ENCODE results near the gene GAB4. TPM values are rescaled to one million over a fixed set of nuclear protein-coding genes. Genes with fewer than 3 reads are reported as not detected.

Gene GAB4
- total RNA-seq, 1 donor from 2014 or later: not detected

DNA sequence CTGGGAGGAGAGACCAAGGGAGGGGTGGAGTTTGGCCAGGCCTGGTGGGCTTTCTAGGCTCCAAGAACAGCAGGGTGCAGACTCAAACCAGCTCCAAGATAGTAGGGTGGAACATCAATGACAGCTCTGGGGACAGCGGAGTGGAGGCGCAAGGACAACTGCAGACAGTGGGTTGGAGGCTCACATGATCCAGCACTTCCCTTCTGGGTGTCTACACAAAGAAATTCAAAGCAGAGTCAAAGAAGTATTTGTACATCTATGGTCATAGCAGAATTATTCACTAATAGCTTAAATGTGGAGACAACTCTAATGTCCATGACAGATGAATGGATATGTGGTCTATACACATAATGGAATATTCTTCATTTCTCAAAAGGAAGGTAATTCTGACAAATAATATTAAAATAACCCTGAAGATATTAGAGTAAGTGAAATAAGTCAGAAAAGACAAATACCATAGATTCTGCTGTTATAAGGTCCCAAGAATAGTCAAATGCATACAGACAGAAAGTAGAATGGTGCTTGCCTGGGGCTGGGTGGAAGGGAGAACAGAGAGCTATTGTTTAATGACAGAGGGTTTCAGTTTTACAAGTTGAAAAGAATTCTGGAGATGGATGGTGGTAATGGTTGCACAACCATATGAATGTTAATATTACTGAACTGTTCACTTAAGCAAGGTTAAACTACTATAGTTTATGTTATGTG lies 5.5 kb upstream of the GAB4 start:
- Mint-ChIP-seq H3K36me3 (ENCODE audit: unreplicated experiment) (no peaks in the 10 kb centered on the region), H3K4me3 (ENCODE audit: unreplicated experiment) (no peak overlapping the region), H3K9me3 (ENCODE audit: unreplicated experiment) (peaks cover 11% of the 10 kb centered on the region)

DNA sequence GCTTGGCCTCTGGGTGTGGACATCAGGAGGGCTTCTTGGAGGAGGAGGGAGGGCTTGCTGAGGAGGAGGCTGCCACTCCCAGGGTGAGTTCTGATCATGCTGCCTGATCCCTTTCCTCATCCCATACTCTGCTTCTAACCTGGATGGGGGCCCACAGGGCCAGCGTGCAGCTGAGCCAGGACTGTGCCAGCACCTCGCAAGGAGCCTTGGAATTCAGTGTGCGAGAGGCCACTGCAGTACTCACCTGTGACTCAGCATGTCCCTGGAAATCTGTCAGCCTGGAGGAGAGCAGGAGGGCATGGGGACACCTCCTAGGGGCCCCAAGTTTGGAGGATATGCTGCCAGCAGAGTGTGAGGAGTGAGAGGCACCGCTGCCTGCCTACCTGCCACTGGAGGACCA lies 4.2 kb upstream of the GAB4 start:
- peaks cover 11% of the 10 kb centered on the region for H3K9me3 Mint-ChIP-seq (ENCODE audit: unreplicated experiment)
- no peak overlapping the region for H3K27ac Mint-ChIP-seq (ENCODE audit: unreplicated experiment)
- H3K36me3 Mint-ChIP-seq (ENCODE audit: unreplicated experiment): no peaks in the 10 kb centered on the region
- TF ChIP-seq, protein P1, sequence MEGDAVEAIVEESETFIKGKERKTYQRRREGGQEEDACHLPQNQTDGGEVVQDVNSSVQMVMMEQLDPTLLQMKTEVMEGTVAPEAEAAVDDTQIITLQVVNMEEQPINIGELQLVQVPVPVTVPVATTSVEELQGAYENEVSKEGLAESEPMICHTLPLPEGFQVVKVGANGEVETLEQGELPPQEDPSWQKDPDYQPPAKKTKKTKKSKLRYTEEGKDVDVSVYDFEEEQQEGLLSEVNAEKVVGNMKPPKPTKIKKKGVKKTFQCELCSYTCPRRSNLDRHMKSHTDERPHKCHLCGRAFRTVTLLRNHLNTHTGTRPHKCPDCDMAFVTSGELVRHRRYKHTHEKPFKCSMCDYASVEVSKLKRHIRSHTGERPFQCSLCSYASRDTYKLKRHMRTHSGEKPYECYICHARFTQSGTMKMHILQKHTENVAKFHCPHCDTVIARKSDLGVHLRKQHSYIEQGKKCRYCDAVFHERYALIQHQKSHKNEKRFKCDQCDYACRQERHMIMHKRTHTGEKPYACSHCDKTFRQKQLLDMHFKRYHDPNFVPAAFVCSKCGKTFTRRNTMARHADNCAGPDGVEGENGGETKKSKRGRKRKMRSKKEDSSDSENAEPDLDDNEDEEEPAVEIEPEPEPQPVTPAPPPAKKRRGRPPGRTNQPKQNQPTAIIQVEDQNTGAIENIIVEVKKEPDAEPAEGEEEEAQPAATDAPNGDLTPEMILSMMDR (IDR thresholded peaks at IDR 0.05): no peak
- no peak for DNase-seq (ENCODE audit: extremely low spot score, unreplicated experiment)
- H3K4me1 Mint-ChIP-seq (ENCODE audit: unreplicated experiment): no peaks in the 10 kb centered on the region
- H3K27me3 Mint-ChIP-seq (ENCODE audit: unreplicated experiment): no peaks in the 10 kb centered on the region
- H3K4me3 Mint-ChIP-seq (ENCODE audit: unreplicated experiment): no peak overlapping the region

More for the DNA sequence above, 5.5 kb upstream of the GAB4 start:
- DNase-seq (ENCODE audit: extremely low spot score, unreplicated experiment): no peak
- H3K27ac Mint-ChIP-seq (ENCODE audit: unreplicated experiment): no peak overlapping the region
- no peaks in the 10 kb centered on the region for H3K4me1 Mint-ChIP-seq (ENCODE audit: unreplicated experiment)
- TF ChIP-seq, protein P1 (IDR thresholded peaks at IDR 0.05): no peak
- H3K27me3 Mint-ChIP-seq (ENCODE audit: unreplicated experiment): no peaks in the 10 kb centered on the region

DNA sequence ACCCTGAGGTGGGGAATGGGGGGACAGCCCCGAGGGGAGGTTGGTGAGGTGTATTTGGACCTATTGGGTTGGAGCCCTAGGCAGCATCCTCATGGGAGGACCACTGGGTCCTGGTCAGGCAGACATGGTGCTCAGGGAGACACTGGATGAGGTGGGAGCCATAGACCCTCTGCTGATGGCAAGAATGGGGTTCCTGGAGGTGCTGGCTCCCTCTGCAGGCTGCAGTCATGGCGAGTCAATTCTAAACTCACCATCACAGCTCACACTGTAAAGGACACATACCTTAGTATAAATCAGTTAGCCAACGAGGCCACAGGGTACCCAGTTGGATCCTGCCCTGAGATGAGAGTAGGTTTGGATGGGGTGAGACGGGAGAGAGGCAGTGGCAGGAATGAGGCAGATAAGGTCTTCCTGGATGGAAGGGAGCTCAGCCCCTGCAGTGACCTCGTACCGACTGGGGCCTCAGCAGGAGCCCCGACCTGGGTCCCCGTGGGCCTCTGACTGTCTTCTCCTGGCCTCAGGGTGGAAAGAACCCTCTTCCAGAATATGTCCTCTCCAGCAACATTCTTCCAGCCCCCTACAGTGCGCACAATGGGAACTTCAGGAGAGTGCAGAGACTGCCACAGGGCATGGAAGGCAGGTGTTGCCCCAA lies 1.7 kb upstream of the GAB4 start:
- TF ChIP-seq, protein P1 (IDR thresholded peaks at IDR 0.05): no peak
- H3K4me3 Mint-ChIP-seq (ENCODE audit: unreplicated experiment): no peak overlapping the region
- no peaks in the 10 kb centered on the region for H3K4me1 Mint-ChIP-seq (ENCODE audit: unreplicated experiment)
- no peaks in the 10 kb centered on the region for H3K36me3 Mint-ChIP-seq (ENCODE audit: unreplicated experiment)
- no peaks in the 10 kb centered on the region for H3K27me3 Mint-ChIP-seq (ENCODE audit: unreplicated experiment)
- DNase-seq (ENCODE audit: extremely low spot score, unreplicated experiment): no peak
- no peak overlapping the region for H3K27ac Mint-ChIP-seq (ENCODE audit: unreplicated experiment)
- peaks cover 22% of the 10 kb centered on the region for H3K9me3 Mint-ChIP-seq (ENCODE audit: unreplicated experiment)

DNA sequence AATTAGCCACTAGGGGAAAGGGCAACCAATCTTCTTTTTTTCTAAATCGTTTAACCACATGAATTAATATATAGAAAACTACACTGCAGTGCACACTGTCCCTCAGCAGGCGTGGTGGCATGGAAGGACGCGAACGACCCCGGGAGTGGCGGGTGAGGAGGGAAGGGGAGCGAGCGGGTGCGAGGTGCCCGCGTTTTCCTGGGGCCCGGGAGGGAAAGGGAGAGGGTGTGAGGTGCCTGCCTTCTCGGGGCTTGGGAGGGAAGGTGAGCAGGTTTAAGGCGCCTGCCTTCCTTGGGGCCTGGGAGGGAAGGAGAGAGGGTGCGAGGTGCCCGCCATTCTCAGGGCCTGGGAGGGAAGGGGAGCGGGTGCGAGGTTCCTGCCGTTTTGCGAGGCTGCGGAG lies 765 bp downstream of the GAB4 start:
- no peaks in the 10 kb centered on the region for H3K4me1 Mint-ChIP-seq (ENCODE audit: unreplicated experiment)
- TF ChIP-seq, protein P1 (IDR thresholded peaks at IDR 0.05): no peak
- H3K36me3 Mint-ChIP-seq (ENCODE audit: unreplicated experiment): no peaks in the 10 kb centered on the region
- no peaks in the 10 kb centered on the region for H3K27me3 Mint-ChIP-seq (ENCODE audit: unreplicated experiment)
- H3K27ac Mint-ChIP-seq (ENCODE audit: unreplicated experiment): no peak overlapping the region
- H3K9me3 Mint-ChIP-seq (ENCODE audit: unreplicated experiment): peaks cover 37% of the 10 kb centered on the region
- DNase-seq (ENCODE audit: extremely low spot score, unreplicated experiment): no peak
- H3K4me3 Mint-ChIP-seq (ENCODE audit: unreplicated experiment): no peak overlapping the region

DNA sequence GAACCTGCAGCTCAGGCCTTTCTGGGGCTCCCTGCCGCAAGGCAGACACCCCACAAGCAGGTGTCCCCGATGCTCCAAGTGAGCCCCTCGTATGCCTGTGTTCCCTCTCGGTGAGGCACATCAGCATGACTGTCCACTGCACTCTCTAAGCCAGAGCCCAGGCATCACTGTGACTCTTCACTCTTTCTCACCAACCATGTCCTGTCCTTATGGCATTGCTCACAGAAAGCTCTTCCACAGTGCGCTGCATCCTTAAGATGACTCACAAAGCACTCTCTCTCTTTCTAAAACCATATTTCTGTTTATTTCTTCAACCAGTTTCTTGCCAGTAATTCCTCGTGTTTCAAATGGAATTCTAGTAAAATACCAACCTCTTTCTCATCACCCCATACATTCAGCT lies 18.1 kb downstream of the GAB4 start:
- Mint-ChIP-seq H3K27ac (ENCODE audit: unreplicated experiment) (no peak overlapping the region), H3K4me1 (ENCODE audit: unreplicated experiment) (no peaks in the 10 kb centered on the region), H3K27me3 (ENCODE audit: unreplicated experiment) (no peaks in the 10 kb centered on the region), H3K9me3 (ENCODE audit: unreplicated experiment) (peaks cover 20% of the 10 kb centered on the region), H3K36me3 (ENCODE audit: unreplicated experiment) (no peaks in the 10 kb centered on the region), H3K4me3 (ENCODE audit: unreplicated experiment) (no peak overlapping the region)
- no peak for DNase-seq (ENCODE audit: extremely low spot score, unreplicated experiment)
- TF ChIP-seq, protein P1 (IDR thresholded peaks at IDR 0.05): no peak
